ENCODE data around the gene ABHD18.
"Not testable (repeated sequence)": the region's sequence is repeated elsewhere in the genome, so short reads cannot be mapped to it uniquely, and the experiment has no call there.

The ABHD18 gene

DNA sequence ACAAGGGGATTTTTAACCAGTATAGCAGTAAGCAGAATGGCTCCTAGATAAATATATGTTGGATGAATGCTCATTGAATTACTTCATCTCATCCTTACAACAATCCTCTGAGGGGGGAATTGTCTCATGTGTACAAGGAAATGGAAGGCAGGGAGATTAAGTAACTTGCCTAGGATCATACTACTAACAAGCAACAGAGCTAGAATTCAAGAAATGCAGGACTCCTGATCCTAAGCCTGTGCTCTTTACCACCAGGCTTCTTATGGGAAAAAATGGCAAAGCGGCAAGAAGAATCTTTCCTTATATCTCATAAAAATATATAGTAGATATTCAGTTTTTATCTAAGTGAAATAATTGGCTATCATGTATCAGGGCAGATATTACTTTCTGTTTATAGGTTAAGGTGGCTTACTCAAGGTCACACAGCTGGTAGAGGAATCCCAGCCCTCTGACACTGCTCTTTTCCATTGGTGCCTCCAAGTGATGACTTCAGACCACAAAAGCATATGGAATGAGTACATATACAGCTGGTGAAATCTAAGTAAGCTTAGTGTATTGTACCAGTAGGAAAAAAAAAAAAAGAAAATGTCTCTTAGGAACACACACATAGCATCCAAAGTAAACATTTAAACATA lies 2.1 kb downstream of the ABHD18 start:
- Histone ChIP-seq H3K4me1 (ENCODE audit: control insufficient read depth, insufficient read depth, low read length) (no peaks in the 10 kb centered on the region), H3K9me3 (ENCODE audit: control insufficient read depth, insufficient read depth, low read depth, low read length) (no peaks in the 10 kb centered on the region), H3K36me3 (ENCODE audit: control insufficient read depth in 2 of 2, insufficient read depth in 1 of 2, low read length in 2 of 2) (peaks cover 0 to 11% of the 10 kb centered on the region in 2 experiments; a peak in 1 of 3 replicates), H3K4me3 (ENCODE audit: low read depth, low read length) (no peak overlapping the region), H3K27ac (ENCODE audit: extremely low read depth, low read depth, low read length) (no peak overlapping the region)
- TF ChIP-seq ZNF274 (IDR thresholded peaks at IDR 0.05; ENCODE audit: low read length): no peak
- no peak for TF ChIP-seq ZNF274 (tag by site-specific recombination; IDR thresholded peaks at IDR 0.05; ENCODE audit: borderline replicate concordance)
- no peak for TF ChIP-seq ZNF645 (tag by site-specific recombination; IDR thresholded peaks at IDR 0.05)
- TF ChIP-seq ZNF629 (tag by site-specific recombination; IDR thresholded peaks at IDR 0.05): no peak
- TF ChIP-seq ZNF776 (tag by site-specific recombination; IDR thresholded peaks at IDR 0.05; ENCODE audit: borderline replicate concordance): no peak
- TF ChIP-seq SALL2 (tag by site-specific recombination; IDR thresholded peaks at IDR 0.05; ENCODE audit: borderline replicate concordance): no peak
- no peak for TF ChIP-seq ZNF549 (tag by site-specific recombination; IDR thresholded peaks at IDR 0.05)
- TF ChIP-seq ZBTB44 (tag by site-specific recombination; IDR thresholded peaks at IDR 0.05): no peak
- TF ChIP-seq ZNF792 (tag by site-specific recombination; IDR thresholded peaks at IDR 0.05): no peak
- no peak for TF ChIP-seq ZNF366 (tag by site-specific recombination; conservative IDR thresholded peaks at IDR 0.05)
- no peak for TF ChIP-seq ZNF416 (tag by site-specific recombination; IDR thresholded peaks at IDR 0.05)
- TF ChIP-seq TCF7L2 (IDR thresholded peaks at IDR 0.05; ENCODE audit: borderline replicate concordance, low read depth, low read length): no peak
- no peak for TF ChIP-seq ZNF664 (tag by site-specific recombination; IDR thresholded peaks at IDR 0.05)
- TF ChIP-seq, protein P1, sequence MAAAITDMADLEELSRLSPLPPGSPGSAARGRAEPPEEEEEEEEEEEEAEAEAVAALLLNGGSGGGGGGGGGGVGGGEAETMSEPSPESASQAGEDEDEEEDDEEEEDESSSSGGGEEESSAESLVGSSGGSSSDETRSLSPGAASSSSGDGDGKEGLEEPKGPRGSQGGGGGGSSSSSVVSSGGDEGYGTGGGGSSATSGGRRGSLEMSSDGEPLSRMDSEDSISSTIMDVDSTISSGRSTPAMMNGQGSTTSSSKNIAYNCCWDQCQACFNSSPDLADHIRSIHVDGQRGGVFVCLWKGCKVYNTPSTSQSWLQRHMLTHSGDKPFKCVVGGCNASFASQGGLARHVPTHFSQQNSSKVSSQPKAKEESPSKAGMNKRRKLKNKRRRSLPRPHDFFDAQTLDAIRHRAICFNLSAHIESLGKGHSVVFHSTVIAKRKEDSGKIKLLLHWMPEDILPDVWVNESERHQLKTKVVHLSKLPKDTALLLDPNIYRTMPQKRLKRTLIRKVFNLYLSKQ (tag by site-specific recombination; IDR thresholded peaks at IDR 0.05; ENCODE audit: borderline replicate concordance): no peak
- TF ChIP-seq, protein P2, sequence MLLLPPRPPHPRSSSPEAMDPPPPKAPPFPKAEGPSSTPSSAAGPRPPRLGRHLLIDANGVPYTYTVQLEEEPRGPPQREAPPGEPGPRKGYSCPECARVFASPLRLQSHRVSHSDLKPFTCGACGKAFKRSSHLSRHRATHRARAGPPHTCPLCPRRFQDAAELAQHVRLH (tag by site-specific recombination; IDR thresholded peaks at IDR 0.05): no peak
- no peak for TF ChIP-seq MEIS1 (CRISPR knock-in tag; IDR thresholded peaks at IDR 0.05; ENCODE audit: borderline replicate concordance)
- no peak for TF ChIP-seq ZNF223 (tag by site-specific recombination; IDR thresholded peaks at IDR 0.05)
- TF ChIP-seq KLF9 (tag by site-specific recombination; IDR thresholded peaks at IDR 0.05; ENCODE audit: low read depth): no peak
- CTCF ChIA-PET: no interaction called here
- POLR2A ChIA-PET: interaction anchor here (1.1 to 1.5 kb wide), 2 partner anchors 87 to 94 kb away, joined by 4 read pairs; partner anchors contain the start of genes LARP1B and PLK4

GRCh38 chr4:127968586-127968985 lies 3.4 kb downstream of the ABHD18 start:
- Histone ChIP-seq H3K36me3 (ENCODE audit: control insufficient read depth in 2 of 2, insufficient read depth in 1 of 2, low read length in 2 of 2) (peaks cover 0 to 8% of the 10 kb centered on the region in 2 experiments; a peak in 1 of 3 replicates), H3K4me3 (ENCODE audit: low read depth, low read length) (no peak overlapping the region), H3K9me3 (ENCODE audit: control insufficient read depth, insufficient read depth, low read depth, low read length) (no peaks in the 10 kb centered on the region), H3K27ac (ENCODE audit: extremely low read depth, low read depth, low read length) (no peak overlapping the region), H3K4me1 (ENCODE audit: control insufficient read depth, insufficient read depth, low read length) (no peaks in the 10 kb centered on the region)
- CTCF ChIA-PET: no interaction called here
- POLR2A ChIA-PET: interaction anchor here (1.5 kb wide), 1 partner anchor 92 kb away, joined by 4 read pairs; the partner anchor contains the start of gene LARP1B
- TF ChIP-seq MYNN (tag by site-specific recombination; IDR thresholded peaks at IDR 0.05; ENCODE audit: borderline replicate concordance) (peak; percentile 77), SP7 (tag by site-specific recombination; IDR thresholded peaks at IDR 0.05) (no peak)

- H3K4me1 ChIP-seq (ENCODE audit: control insufficient read depth, insufficient read depth, low read length); CTCF ChIA-PET: not testable (repeated sequence)
Observed at GRCh38 chr4:127970925-127971324, 5.7 kb downstream of the ABHD18 start.

More at GRCh38 chr4:127970925-127971324, 5.7 kb downstream of the ABHD18 start:
- POLR2A ChIA-PET: interaction anchor here (0.5 to 0.6 kb wide), 2 partner anchors 10 to 90 kb away, joined by 3 to 10 read pairs; no protein-coding TSS in a partner anchor
- H3K9me3 ChIP-seq (ENCODE audit: control insufficient read depth, insufficient read depth, low read depth, low read length); H3K27ac ChIP-seq (ENCODE audit: extremely low read depth, low read depth, low read length); H3K4me3 ChIP-seq (ENCODE audit: low read depth, low read length): not testable (repeated sequence)
- peaks cover 0 to 11% of the 10 kb centered on the region in 2 experiments; a peak in 2 of 3 replicates for H3K36me3 ChIP-seq (ENCODE audit: control insufficient read depth in 2 of 2, insufficient read depth in 1 of 2, low read length in 2 of 2)

All from HEK293 (cell line).